K562 (cell line): ENCODE results near the gene SYT1. TPM values are rescaled to one million over a fixed set of nuclear protein-coding genes. Genes with fewer than 3 reads are reported as not detected.

Experiments used
- ATAC-seq: fragments of 200-7000 bp; cut with Tn5 transposase; 3 replicates; pipeline ENCODE4 v1.9.1; 2020; ENCODE audit warnings: moderate library complexity
- BruUV-seq: library from RNA; stranded (reverse); fragments of 400-500 nt; replicated peaks from 2 replicates; lab custom pipeline; 2021; lab: Mats Ljungman, UMichigan
- CTCF ChIA-PET: fragments of 300-600 bp; formaldehyde crosslinking; extraction: SDS; loops from one replicate; lab custom pipeline; 2021; ENCODE audit warnings: low intra/inter-chr PET ratio; lab: Yijun Ruan, JAX
- POLR2A ChIA-PET: fragments of 300-600, 350-650 bp; sonication (Branson Sonifier 250); formaldehyde crosslinking; extraction: SDS; loops from one replicate; lab custom pipeline; 2021; ENCODE audit warnings: antibody characterized with exemption, inconsistent platforms; lab: Yijun Ruan, JAX
- DNase-seq, 4 experiments: peaks; one replicate each; pipeline versions ENCODE4 v3.0.0 to v3.0.0-alpha.2; 2011 to 2018; ENCODE audit warnings: low spot score in 3 of 4, mixed read lengths in 3 of 4; ENCODE audit errors: extremely low read depth in 1 of 4
- FAIRE-seq: peaks from 2 replicates; lab custom pipeline; 2011; peaks lifted over from hg19 to GRCh38; lab: Jason Lieb, UNC
- H2AFZ ChIP-seq: 2 replicates; pipeline ENCODE4 v1.6.0; 2011; ENCODE audit warnings: low read depth, low read length, control low read depth, inconsistent platforms
- H3K27ac ChIP-seq: fragments of 200-600 bp; 3 replicates; pipeline ENCODE4 v1.8.0; 2011; ENCODE audit warnings: low read depth, mild to moderate bottlenecking, control low read depth, inconsistent platforms, low read length, moderate library complexity, mixed read lengths; ENCODE audit errors: extremely low read depth
- H3K27me3 ChIP-seq, 2 experiments: fragments of 300-600 bp in 1 of 2; 2 replicates in 1 of 2; 3 replicates in 1 of 2; pipeline versions ENCODE4 v1.6.0 to v1.8.0; 2011; ENCODE audit warnings: inconsistent platforms in 2 of 2, low read length in 2 of 2, mild to moderate bottlenecking in 1 of 2, mixed read lengths in 1 of 2, moderate library complexity in 1 of 2; ENCODE audit not compliant: control insufficient read depth in 2 of 2, insufficient read depth in 2 of 2
- H3K36me3 ChIP-seq: fragments of 300-600 bp; 3 replicates; pipeline ENCODE4 v1.8.0; 2011; ENCODE audit warnings: mild to moderate bottlenecking, low read length, inconsistent platforms; ENCODE audit not compliant: control insufficient read depth, insufficient read depth
- H3K4me1 ChIP-seq, 2 experiments: fragments of 200-600 bp in 1 of 2; replicated peaks in 1 of 2; 2 replicates in 1 of 2; 3 replicates in 1 of 2; pipeline versions ENCODE4 v1.5.1 to v1.8.0; 2011; ENCODE audit warnings: inconsistent platforms in 2 of 2, low read length in 2 of 2, mild to moderate bottlenecking in 1 of 2, mixed read lengths in 1 of 2, moderate library complexity in 1 of 2; ENCODE audit not compliant: control insufficient read depth in 2 of 2, insufficient read depth in 2 of 2
- H3K4me2 ChIP-seq: 2 replicates; pipeline ENCODE4 v1.6.1; 2011; ENCODE audit warnings: low read length, control low read depth, inconsistent platforms, mixed read lengths; ENCODE audit not compliant: insufficient read depth
- H3K4me3 ChIP-seq: fragments of 200-600 bp; sonication (generic), shearing (Covaris generic); 2 replicates; pipeline ENCODE4 v1.5.1; 2016; ENCODE audit warnings: control low read depth, inconsistent platforms
- H3K79me2 ChIP-seq: fragments of 200-600 bp; 3 replicates; pipeline ENCODE4 v1.8.0; 2011; ENCODE audit warnings: low read length, inconsistent platforms; ENCODE audit not compliant: control insufficient read depth, insufficient read depth
- H3K9ac ChIP-seq, 2 experiments: 2 replicates each; pipeline versions ENCODE4 v1.6.0 to v1.6.1; 2011; ENCODE audit warnings: low read depth in 2 of 2, low read length in 2 of 2, control low read depth in 1 of 2, inconsistent platforms in 1 of 2, mild to moderate bottlenecking in 1 of 2, mixed read lengths in 1 of 2; ENCODE audit not compliant: insufficient read depth in 1 of 2
- H3K9me1 ChIP-seq: one replicate; pipeline ENCODE4 v1.6.0; 2011; ENCODE audit warnings: inconsistent platforms, mild to moderate bottlenecking, low read length, moderate library complexity; ENCODE audit not compliant: control insufficient read depth, insufficient read depth
- H3K9me3 ChIP-seq: replicated peaks from 2 replicates; pipeline ENCODE4 v1.5.1; 2011; ENCODE audit warnings: low read depth, low read length, inconsistent platforms; ENCODE audit not compliant: control insufficient read depth, insufficient read depth
- H4K20me1 ChIP-seq: replicated peaks from 2 replicates; pipeline ENCODE4 v1.6.1; 2011; ENCODE audit warnings: low read length, inconsistent platforms, mixed read lengths; ENCODE audit not compliant: control insufficient read depth, insufficient read depth
- CLOCK ChIP-seq: fragments of 250-450 bp; sonication (Bioruptor Pico); IDR thresholded peaks from 2 replicates; pipeline ENCODE4 v1.4.0; 2020; ENCODE audit warnings: mild to moderate bottlenecking, moderate library complexity, borderline replicate concordance
- CTCF ChIP-seq, 3 experiments: IDR thresholded peaks in 2 of 3; conservative IDR thresholded peaks in 1 of 3; 2 replicates each; pipeline ENCODE4 v1.5.1; 2011 to 2012; ENCODE audit warnings: low read length in 3 of 3, mild to moderate bottlenecking in 3 of 3, control low read depth in 2 of 3, improper control_type of control experiment in 1 of 3, inconsistent platforms in 1 of 3, low read depth in 1 of 3, mixed read lengths in 1 of 3, moderate library complexity in 1 of 3; ENCODE audit not compliant: insufficient read depth in 2 of 3
- HDAC1 ChIP-seq, 2 experiments: fragments of 450-650 bp; IDR thresholded peaks; 2 replicates each; pipeline ENCODE4 v1.6.1; 2016 to 2017; ENCODE audit warnings: inconsistent platforms in 1 of 2, mild to moderate bottlenecking in 1 of 2, moderate library complexity in 1 of 2
- POU5F1 ChIP-seq: fragments of 150-350 bp; IDR thresholded peaks from 2 replicates; pipeline ENCODE4 v1.6.1; 2014; ENCODE audit warnings: borderline replicate concordance, low read length, low read depth, mild to moderate bottlenecking; ENCODE audit not compliant: partially characterized antibody
- SP2 ChIP-seq: IDR thresholded peaks from 2 replicates; pipeline ENCODE4 v1.6.1; 2011; ENCODE audit warnings: mild to moderate bottlenecking, low read depth, low read length, moderate library complexity; ENCODE audit not compliant: poor library complexity, severe bottlenecking; ENCODE audit errors: extremely low read depth
- WGBS: fragments of 100-300 bp; shearing (Covaris generic); methylation state at CpG from one replicate; pipeline ENCODE4 v1.1.6; 2016; ENCODE audit warnings: low coverage, mixed read lengths; ENCODE audit not compliant: insufficient coverage; ENCODE audit errors: missing lambda C conversion rate; 5-methylcytosine and 5-hydroxymethylcytosine counted together
- in situ Hi-C: fragments of 300-500 bp; cut with MboI; formaldehyde crosslinking; loops from 4 replicates; pipeline ENCODE4 v1.15.0; 2018; ENCODE audit warnings: inconsistent platforms, mixed read lengths
- intact Hi-C: fragments of 100-400 bp; cut with micrococcal nuclease; formaldehyde crosslinking; loops from 2 replicates; pipeline ENCODE4 v1.14.2; 2022
- polyA plus RNA-seq, 8 experiments: library from polyadenylated mRNA; depleted of rRNA in 4 of 8; stranded (reverse) in 5 of 8; unstranded in 3 of 8; fragments of >200 nt; fragmentation: Nextera tagmentation in 2 of 8; fragmentation: Illumina TruSeq in 1 of 8; extraction: Ambion mirVana in 2 of 8; extraction: Trizol in 1 of 8; gene quantifications; 2 replicates each; pipeline versions ENCODE4 v1.2.1 to v1.2.3, GENCODE V29; 2011 to 2014; ENCODE audit warnings: inconsistent platforms in 1 of 8, missing spikeins in 1 of 8
- total RNA-seq, 7 experiments: library from RNA; depleted of rRNA in 6 of 7; stranded (reverse); fragments of >200 nt in 6 of 7; fragmentation: Illumina TruSeq in 2 of 7; extraction: Trizol in 2 of 7; gene quantifications; 2 replicates each; pipeline versions ENCODE4 v1.2.1 to v1.2.3, GENCODE V29; 2011 to 2021; ENCODE audit warnings: low replicate concordance in 1 of 7

Gene SYT1
- total and polyA plus RNA-seq, 9 of the 15 experiments (the other 6 are each of a cell fraction or from before 2014, with no cell fraction given), result 0.03 to 0.13 (median 0.07) TPM; not detected in 4

- no TSS peak for BruUV-seq
- no peaks in the 10 kb centered on the region for H3K36me3 ChIP-seq
- H3K27me3 ChIP-seq, result no peaks in the 10 kb centered on the region
- DNase-seq (no peak), ATAC-seq (no peak), FAIRE-seq (no peak)
- H2AFZ ChIP-seq, result no peak overlapping the region
- H3K4me1 ChIP-seq, result no peaks in the 10 kb centered on the region
- TF ChIP-seq CLOCK, result no peak
- TF ChIP-seq POU5F1, result no peak
- no peak for TF ChIP-seq HDAC1 (IDR thresholded peaks at IDR 0.05)
- TF ChIP-seq SP2, result no peak
- TF ChIP-seq CTCF (IDR thresholded peaks at IDR 0.05 in 2 of 3, conservative IDR thresholded peaks at IDR 0.05 in 1 of 3; ENCODE audit: insufficient read depth in 2 of 3, low read depth in 1 of 3, low read length in 3 of 3), result no peak
- no peak overlapping the region for H3K9ac ChIP-seq
- 0% methylated on average over 1 of the region's 2 CpGs for WGBS
- in situ Hi-C loops (no loop called here), intact Hi-C loops (no loop called here)
- no peaks in the 10 kb centered on the region for H3K79me2 ChIP-seq
- no peaks in the 10 kb centered on the region for H3K9me1 ChIP-seq
- no peaks in the 10 kb centered on the region; the same call in 1 of the 2 replicates for H3K9me3 ChIP-seq
- H3K4me3 ChIP-seq, result no peak overlapping the region
- POLR2A ChIA-PET, result interaction anchor here (0.6 kb wide), 1 partner anchor 533 kb away, joined by 3 read pairs; no protein-coding TSS in a partner anchor
- H3K27ac ChIP-seq, result no peak overlapping the region
- no peaks in the 10 kb centered on the region for H4K20me1 ChIP-seq
- CTCF ChIA-PET, result no interaction called here
- H3K4me2 ChIP-seq, result no peak overlapping the region
Measured at GRCh38 chr12:79223761-79224160, 359.2 kb downstream of the SYT1 start.
